Activated B cell treated with CpG ODN at 0.5 μM for 24 hours (primary cell): ENCODE results near the gene PUS7L. TPM values are rescaled to one million over a fixed set of nuclear protein-coding genes. Genes with fewer than 3 reads are reported as not detected.
"Not testable (repeated sequence)": the region's sequence is repeated elsewhere in the genome, so short reads cannot be mapped to it uniquely, and the experiment has no call there.

ENCODE experiments used
- ATAC-seq: fragments of 200-7000 bp; cut with Tn5 transposase; one replicate; pipeline ENCODE4 v1.10.0; 2021; ENCODE audit warnings: low read depth, mild to moderate bottlenecking, moderate library complexity
- CTCF ChIA-PET: fragments of 350-600 bp; sonication (Branson Sonifier 250); formaldehyde crosslinking; loops from one replicate; lab custom pipeline; 2021; ENCODE audit warnings: antibody characterized with exemption; lab: Charles Lee
- POLR2A ChIA-PET: fragments of 350-600 bp; sonication (Branson Sonifier 250); formaldehyde crosslinking; loops from one replicate; lab custom pipeline; 2021; ENCODE audit warnings: antibody characterized with exemption; lab: Charles Lee
- DNase-seq: peaks from one replicate; pipeline ENCODE4 v3.0.0; 2022
- H3K27ac Mint-ChIP-seq: one replicate; pipeline ENCODE4 v1.8.0; 2020; ENCODE audit warnings: mixed read lengths
- H3K27me3 Mint-ChIP-seq: one replicate; pipeline ENCODE4 v1.8.0; 2021; ENCODE audit warnings: mixed read lengths
- H3K36me3 Mint-ChIP-seq: one replicate; pipeline ENCODE4 v1.8.0; 2021; ENCODE audit warnings: low read depth, mixed read lengths
- H3K4me1 Mint-ChIP-seq: one replicate; pipeline ENCODE4 v1.8.0; 2021; ENCODE audit warnings: mixed read lengths
- H3K4me3 Mint-ChIP-seq: one replicate; pipeline ENCODE4 v1.8.0; 2020; ENCODE audit warnings: mild to moderate bottlenecking, mixed read lengths
- H3K9me3 Mint-ChIP-seq: one replicate; pipeline ENCODE4 v1.8.0; 2020; ENCODE audit warnings: mixed read lengths
- intact Hi-C: fragments of 100-400 bp; cut with micrococcal nuclease; formaldehyde crosslinking; loops from one replicate; pipeline ENCODE4 v1.15.1; 2024
- total RNA-seq: library from RNA; stranded (reverse); gene quantifications from 2 replicates; pipeline ENCODE4 v1.2.3, GENCODE V29; 2022
- TF ChIP-seq, protein P1 (sequence below): fragments of 200-600 bp; IDR thresholded peaks from one replicate; pipeline ENCODE4 v1.8.0; 2022; ENCODE audit warnings: antibody characterized with exemption, mild to moderate bottlenecking

PUS7L gene
- total RNA-seq, 1 donor from 2014 or later: 19.9 TPM

DNA sequence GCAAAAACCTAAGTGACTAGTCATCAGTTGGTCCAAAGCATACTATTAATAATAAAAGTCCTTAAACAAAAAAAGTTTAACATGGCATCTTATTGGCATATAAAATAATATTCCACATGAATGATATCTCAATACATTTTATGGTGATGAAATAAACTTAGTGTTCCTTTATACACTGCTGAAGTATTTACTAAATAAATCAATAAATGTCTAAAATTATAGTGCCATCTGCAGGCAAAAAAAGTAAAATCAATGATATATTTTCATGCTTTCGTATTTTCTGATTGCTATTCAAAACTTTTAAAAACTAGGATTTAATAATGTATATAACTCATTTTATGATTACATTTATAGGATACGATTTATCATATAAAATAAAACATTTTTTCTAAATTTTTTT, 30.5 kb downstream of the PUS7L start:
- CTCF ChIA-PET: no interaction called here
- H3K9me3 Mint-ChIP-seq: no peaks in the 10 kb centered on the region
- POLR2A ChIA-PET: no interaction called here
- H3K4me1 Mint-ChIP-seq: no peaks in the 10 kb centered on the region
- no peak overlapping the region for H3K4me3 Mint-ChIP-seq
- H3K27me3 Mint-ChIP-seq: no peaks in the 10 kb centered on the region
- peaks cover 45% of the 10 kb centered on the region for H3K36me3 Mint-ChIP-seq
- intact Hi-C loops: loop anchor here (1.0 kb wide), 1 partner anchor 283 kb away; no protein-coding TSS in a partner anchor
- TF ChIP-seq, protein P1, sequence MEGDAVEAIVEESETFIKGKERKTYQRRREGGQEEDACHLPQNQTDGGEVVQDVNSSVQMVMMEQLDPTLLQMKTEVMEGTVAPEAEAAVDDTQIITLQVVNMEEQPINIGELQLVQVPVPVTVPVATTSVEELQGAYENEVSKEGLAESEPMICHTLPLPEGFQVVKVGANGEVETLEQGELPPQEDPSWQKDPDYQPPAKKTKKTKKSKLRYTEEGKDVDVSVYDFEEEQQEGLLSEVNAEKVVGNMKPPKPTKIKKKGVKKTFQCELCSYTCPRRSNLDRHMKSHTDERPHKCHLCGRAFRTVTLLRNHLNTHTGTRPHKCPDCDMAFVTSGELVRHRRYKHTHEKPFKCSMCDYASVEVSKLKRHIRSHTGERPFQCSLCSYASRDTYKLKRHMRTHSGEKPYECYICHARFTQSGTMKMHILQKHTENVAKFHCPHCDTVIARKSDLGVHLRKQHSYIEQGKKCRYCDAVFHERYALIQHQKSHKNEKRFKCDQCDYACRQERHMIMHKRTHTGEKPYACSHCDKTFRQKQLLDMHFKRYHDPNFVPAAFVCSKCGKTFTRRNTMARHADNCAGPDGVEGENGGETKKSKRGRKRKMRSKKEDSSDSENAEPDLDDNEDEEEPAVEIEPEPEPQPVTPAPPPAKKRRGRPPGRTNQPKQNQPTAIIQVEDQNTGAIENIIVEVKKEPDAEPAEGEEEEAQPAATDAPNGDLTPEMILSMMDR: no peak
- DNase-seq: no peak
- no peak for ATAC-seq
- H3K27ac Mint-ChIP-seq: no peak overlapping the region

DNA sequence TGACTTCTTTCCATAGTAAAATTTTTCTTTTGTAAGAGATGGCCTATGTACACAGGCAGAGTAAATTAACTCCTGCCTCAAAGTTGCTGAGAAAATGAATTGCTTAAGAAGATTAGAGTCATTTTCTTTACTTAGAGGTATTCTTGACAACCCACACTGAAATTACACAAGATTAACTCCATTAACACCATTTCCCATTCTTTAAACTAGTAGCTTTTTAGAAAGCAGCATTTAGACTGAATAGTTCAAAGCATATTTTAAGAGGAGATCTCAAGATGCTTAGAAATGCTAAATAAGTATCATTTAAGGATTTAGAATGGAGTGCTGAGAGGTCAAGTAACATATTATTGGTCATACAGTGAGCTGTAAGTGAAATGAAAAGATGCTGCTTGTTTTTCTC, 35.5 kb downstream of the PUS7L start:
- Mint-ChIP-seq H3K4me1 (no peaks in the 10 kb centered on the region), H3K36me3 (peaks cover 13% of the 10 kb centered on the region), H3K4me3 (no peak overlapping the region), H3K9me3 (no peaks in the 10 kb centered on the region), H3K27ac (no peak overlapping the region), H3K27me3 (no peaks in the 10 kb centered on the region)
- ATAC-seq (no peak), DNase-seq (no peak)
- POLR2A ChIA-PET: no interaction called here
- intact Hi-C loops: no loop called here
- TF ChIP-seq, protein P1: no peak
- CTCF ChIA-PET: interaction anchor here (1.4 kb wide), 1 partner anchor 9 kb away, joined by 3 read pairs; no protein-coding TSS in a partner anchor

DNA sequence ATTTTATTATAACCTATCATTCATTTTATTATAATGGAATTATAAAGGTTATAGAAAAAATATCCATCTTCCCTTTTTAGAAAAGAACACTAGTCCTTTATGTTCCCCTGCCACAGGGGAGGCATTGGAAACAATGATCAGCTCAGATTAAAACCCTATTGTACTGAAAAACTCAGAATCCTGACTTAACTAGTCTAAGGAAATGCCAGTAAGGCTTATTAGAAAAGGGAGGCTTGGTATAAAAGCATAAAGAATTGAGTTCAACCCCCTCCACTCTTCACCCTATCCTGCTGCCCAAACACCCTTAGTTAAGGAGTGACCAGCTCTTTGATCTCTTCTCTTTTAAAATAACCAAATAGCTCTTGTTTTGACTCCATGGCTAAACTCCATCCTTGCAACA, 36.0 kb downstream of the PUS7L start:
- Mint-ChIP-seq H3K27me3 (no peaks in the 10 kb centered on the region), H3K36me3 (peaks cover 13% of the 10 kb centered on the region), H3K27ac (no peak overlapping the region), H3K9me3 (no peaks in the 10 kb centered on the region), H3K4me3 (no peak overlapping the region), H3K4me1 (no peaks in the 10 kb centered on the region)
- ChIA-PET POLR2A (no interaction called here), CTCF (interaction anchor here (1.4 kb wide), 1 partner anchor 9 kb away, joined by 3 read pairs; no protein-coding TSS in a partner anchor)
- TF ChIP-seq, protein P1: no peak
- intact Hi-C loops: no loop called here
- DNase-seq: no peak
- ATAC-seq: no peak

GRCh38 chr12:43711348-43711747, 47.2 kb downstream of the PUS7L start:
- no peak for ATAC-seq
- no peak overlapping the region for H3K4me3 Mint-ChIP-seq
- no peaks in the 10 kb centered on the region for H3K4me1 Mint-ChIP-seq
- no peak for DNase-seq
- CTCF ChIA-PET: interaction anchor here (0.6 kb wide), 1 partner anchor 17 kb away, joined by 3 read pairs; no protein-coding TSS in a partner anchor
- intact Hi-C loops: no loop called here
- H3K36me3 Mint-ChIP-seq: no peaks in the 10 kb centered on the region
- no peak overlapping the region for H3K27ac Mint-ChIP-seq
- H3K9me3 Mint-ChIP-seq: peaks cover 16% of the 10 kb centered on the region
- H3K27me3 Mint-ChIP-seq: peaks cover 16% of the 10 kb centered on the region
- TF ChIP-seq, protein P1: no peak
- POLR2A ChIA-PET: no interaction called here

DNA sequence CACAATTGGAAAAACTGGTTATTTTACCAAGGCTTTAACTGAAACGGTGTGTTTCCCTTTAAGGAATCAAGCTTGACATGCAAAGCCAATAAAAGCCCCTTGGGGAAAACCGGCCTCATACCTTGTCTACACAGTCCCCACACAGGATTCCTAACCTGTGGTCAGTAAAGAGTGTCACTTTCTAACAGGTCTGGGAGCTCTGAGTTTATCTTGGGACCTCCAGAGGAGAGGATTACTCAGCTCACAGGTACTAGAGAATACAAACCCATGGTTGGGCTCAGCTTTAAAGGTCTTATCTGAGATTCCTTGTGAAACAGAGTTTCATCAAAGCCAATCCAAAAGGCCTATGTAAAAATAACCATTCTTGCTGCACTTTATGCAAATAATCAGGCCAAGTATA, 54.8 kb downstream of the PUS7L start:
- peaks cover 16% of the 10 kb centered on the region for H3K9me3 Mint-ChIP-seq
- H3K27ac Mint-ChIP-seq, POLR2A ChIA-PET, H3K4me3 Mint-ChIP-seq, ATAC-seq, H3K36me3 Mint-ChIP-seq, H3K4me1 Mint-ChIP-seq, intact Hi-C loops, DNase-seq, H3K27me3 Mint-ChIP-seq, CTCF ChIA-PET: not testable (repeated sequence)

DNA sequence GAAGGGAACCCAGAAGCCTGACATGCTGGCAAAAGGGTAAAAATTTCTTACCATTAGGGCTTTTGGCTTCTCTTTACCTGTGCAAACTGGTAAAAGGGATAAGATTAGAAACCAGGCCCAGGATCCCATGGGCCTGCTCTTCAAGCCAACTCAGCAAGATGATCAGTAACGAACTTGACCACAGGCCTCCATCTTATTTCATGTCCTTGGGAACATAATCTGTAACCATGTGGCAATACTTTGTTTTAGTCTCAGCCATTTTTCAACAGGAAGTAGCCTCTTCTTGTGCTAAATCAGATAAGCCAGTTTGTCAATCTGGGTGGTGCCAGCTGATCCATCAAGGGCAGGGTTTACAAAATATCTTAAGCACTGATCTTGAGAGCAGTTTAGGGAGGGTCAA, 57.4 kb downstream of the PUS7L start:
- CTCF ChIA-PET, ATAC-seq, H3K27me3 Mint-ChIP-seq, intact Hi-C loops, H3K4me3 Mint-ChIP-seq, H3K27ac Mint-ChIP-seq, H3K36me3 Mint-ChIP-seq, H3K9me3 Mint-ChIP-seq, DNase-seq, H3K4me1 Mint-ChIP-seq, POLR2A ChIA-PET: not testable (repeated sequence)
